GM18519 (cell line): ENCODE results near the gene TMEM17.
"Not testable (repeated sequence)": the region's sequence is repeated elsewhere in the genome, so short reads cannot be mapped to it uniquely, and the experiment has no call there.

Experiments used
- ATAC-seq: cut with Tn5 transposase; IDR thresholded peaks from one replicate; pipeline ENCODE4 v1.9.1; 2021; ENCODE audit warnings: mild to moderate bottlenecking, moderate library complexity; ENCODE audit not compliant: unreplicated experiment, low FRiP score

TMEM17 gene

DNA sequence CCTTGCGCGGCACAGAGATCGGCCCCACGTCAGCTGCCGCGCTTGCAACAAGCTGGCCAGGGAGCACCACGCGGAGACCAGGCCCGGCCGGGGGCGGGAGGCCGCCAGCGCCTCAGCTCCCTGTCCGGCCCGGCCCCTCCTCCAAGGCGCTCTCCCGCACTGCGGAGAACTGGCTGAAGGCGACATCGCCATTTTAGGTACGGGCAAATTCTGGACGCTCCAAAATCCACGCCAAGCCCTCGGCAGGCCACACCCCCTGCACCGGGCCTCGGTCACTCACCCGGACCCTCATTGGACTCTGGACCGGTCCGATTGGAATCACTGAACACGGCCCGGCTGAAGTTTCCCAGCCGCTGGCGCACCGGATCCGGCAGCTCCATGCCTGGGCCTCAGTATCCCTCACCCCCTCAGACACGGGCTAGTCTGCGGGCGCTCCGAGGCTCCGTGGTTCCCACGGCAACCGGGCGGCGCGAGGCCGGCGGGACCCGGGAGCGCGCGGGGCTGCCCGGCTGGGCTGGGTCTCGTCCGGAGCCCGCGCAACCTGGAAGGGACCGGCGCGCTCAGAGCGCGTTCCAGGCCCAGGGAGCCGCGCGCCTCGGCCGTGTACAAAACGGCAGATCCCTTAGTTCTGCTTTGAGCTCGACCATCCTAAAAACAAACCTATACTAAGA is at the start of gene TMEM17:
Gene TMEM17 (minus strand): TSS at position 446 of the 671 bp plus-strand sequence. CDS start 66 bp downstream, at position 380.
- ATAC-seq = peak; percentile 69

DNA sequence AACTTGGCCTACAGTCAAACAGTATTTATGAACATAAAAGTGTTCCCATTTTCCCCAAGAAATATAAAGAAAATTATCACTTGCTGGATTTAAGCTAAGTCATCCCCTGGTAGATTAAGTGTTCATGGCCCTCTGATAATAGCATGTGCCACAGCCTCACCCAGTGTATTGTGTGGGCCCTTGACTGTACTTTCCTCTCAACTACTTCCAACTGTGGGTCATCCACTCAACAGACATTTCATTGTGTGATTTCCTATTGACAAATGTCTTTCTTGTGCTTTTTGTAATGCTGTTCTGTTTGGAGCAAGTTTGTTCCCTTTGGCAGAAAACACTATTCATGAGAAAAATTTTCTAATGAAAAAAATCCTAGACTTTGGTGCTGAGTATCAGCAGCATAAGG is 48.4 kb upstream of the TMEM17 start:
- no peak for ATAC-seq

GRCh38 chr2:62550461-62550860 is 44.5 kb upstream of the TMEM17 start:
- ATAC-seq = no peak

- no peak for ATAC-seq
These were observed 41.9 kb upstream of the TMEM17 start for GRCh38 chr2:62547854-62548253.

DNA sequence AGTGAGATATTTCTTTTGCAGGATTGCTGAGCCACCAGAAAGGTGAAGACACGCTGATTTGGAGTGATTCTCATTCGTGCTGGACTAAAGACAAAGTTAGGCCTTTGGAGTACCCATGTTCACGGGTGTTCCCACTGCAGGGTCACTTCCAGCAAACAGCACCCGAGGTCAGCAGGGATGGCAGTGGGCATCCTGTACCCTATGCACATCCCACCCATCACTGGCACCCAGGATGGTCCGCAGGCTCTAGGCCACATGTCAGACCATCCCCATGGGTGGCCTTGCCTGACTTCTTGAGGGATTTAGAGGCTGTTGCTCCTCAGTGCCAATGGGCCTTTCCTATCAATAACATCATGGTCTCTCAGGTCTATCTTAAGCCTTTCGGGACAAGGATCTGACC is 39.3 kb upstream of the TMEM17 start:
- no peak for ATAC-seq

DNA sequence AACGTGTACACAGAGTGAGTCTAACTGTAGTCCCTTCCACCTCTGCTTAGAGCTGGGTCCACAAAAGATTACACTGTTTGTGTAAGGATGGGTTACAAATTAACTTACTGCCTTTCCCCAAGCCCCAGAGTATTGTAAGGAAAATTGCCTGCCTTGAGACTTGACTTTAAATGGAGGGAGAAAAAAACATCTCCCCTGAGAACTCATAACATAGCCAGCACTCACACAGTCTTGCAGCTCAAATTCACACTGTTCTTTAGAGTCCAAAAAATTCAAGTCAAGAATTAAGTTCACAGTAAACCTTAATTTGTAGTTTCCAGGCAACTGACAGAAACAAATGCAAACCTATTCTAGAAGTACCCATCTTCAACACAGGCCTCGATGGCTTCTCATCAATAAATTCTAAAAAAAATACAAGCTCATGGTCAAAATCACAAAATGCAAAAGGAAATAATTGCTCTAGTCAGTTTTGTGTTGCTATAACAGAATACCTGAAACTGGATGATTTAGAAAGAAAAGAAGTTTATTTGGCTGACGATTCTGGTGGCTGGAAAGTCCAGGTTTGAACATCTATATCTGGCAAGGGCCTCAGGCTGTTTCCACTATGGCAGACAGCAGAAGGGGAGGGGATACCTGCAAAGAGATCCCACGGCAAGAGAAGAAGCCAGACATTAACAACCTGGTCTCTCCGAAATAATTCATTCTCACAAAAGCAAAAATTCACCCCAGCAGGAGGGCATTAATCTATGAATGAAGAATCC is 34.6 kb upstream of the TMEM17 start:
- ATAC-seq = no peak

GRCh38 chr2:62539606-62540407 is 33.8 kb upstream of the TMEM17 start:
- no peak for ATAC-seq

DNA sequence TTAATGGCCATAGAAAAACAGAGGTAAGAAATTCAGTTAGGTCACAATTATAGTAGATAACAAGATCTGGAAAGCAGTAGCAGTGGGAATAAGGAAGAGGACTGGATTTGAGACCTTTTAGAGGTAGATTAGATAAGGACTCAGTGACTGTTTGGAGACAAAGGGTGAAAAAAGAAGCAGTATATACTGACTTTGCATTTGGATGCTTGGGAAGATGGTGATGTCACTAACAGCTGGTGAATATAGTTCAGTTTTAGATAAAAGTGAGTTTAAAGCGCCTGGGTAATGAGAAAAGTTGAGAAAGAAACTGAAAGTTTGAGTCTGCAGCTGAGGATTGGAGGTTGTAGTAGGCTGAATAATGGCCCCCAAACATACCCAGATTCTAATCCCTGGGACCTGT is 32.8 kb upstream of the TMEM17 start:
- no peak for ATAC-seq

- ATAC-seq = no peak
These were observed 31.8 kb upstream of the TMEM17 start for GRCh38 chr2:62537814-62538213.

DNA sequence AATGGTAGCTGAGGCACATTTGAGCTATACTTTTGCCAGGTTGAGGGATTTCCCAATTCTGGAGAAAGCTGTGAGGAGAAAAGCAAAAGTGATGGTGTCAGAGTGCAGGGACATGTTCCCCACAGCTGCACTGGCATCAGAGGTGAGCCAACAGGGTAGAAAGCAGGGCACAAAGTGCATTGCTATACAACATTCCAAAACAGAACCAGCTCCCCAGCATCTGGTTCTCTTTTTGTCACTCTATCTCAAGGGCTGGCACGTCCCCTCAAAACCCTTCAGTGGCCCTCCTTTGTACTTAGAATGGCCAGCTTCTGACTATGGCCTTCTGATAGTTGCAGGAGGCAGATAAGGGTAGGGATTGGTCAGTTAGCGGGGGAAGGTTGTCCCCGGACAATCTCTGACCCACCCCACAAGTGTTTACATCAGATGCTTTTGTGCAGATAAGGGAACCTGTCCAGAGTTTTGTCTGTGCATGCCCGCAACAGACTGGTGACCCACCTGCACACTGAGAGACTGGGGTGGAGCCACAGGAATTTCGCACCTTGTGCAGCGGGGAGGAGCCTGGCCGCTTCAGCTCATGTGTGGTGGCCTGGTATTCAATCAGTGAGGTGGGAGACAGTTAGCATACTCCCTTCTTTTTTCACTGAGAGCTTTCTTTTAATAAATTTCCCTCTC is 31.0 kb upstream of the TMEM17 start:
- no peak for ATAC-seq

GRCh38 chr2:62535521-62535920 is 29.5 kb upstream of the TMEM17 start:
- not testable (repeated sequence) for ATAC-seq

- ATAC-seq = no peak
These were observed 25.6 kb upstream of the TMEM17 start for GRCh38 chr2:62531594-62531993.

DNA sequence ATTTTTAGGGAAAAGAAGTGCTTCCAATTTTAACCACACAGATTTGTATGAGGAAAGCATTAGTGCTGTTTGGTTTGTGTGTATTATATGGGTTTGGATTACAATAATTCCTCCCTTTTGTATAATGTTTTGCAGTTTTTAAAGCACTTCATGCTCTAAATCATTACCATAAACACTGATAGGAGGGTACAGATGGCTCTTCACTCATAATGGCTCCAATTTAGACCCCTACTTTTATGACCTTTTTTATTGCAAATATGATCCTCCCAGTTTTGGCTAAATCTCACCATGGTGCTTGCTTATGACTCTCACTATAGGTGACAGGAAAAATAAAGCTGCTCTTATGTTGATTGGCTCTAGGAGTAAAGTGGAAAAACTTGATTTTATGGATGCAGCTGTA is 23.8 kb upstream of the TMEM17 start:
- ATAC-seq = no peak

DNA sequence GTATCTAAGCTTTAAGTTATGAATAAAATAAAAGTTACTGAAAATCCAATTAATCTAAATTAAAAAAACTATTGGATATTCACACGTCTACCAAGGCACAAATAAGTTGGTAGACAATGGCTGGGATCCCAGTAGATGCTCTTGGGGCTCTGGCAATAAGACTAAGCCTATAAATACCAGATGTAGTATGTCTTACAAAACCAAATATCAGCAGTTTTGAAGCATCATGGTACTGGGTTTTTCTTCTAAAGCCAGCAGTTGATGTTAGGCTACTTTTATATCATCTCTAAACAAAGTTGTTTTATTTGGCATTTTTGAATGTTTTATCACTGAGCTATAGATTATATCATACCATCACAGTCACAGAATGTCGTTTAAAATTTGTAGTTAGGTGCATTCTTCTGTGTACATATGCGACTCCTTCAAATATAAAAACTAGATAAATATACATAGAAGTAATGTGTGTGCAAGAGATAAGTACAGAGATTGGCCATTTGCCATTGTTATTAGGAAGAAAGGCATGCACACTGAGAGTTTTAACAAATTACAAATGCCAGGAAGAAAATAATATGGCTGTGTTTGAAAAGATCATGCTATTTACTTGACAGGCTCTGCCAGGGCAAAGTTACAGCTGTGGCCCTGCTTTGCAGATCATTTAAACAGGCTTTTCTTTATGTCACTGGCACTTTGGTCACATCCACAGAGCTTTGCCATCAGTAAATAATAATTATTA is 21.6 kb upstream of the TMEM17 start:
- no peak for ATAC-seq

- ATAC-seq = no peak
These were observed 20.8 kb upstream of the TMEM17 start for GRCh38 chr2:62526531-62527381.

DNA sequence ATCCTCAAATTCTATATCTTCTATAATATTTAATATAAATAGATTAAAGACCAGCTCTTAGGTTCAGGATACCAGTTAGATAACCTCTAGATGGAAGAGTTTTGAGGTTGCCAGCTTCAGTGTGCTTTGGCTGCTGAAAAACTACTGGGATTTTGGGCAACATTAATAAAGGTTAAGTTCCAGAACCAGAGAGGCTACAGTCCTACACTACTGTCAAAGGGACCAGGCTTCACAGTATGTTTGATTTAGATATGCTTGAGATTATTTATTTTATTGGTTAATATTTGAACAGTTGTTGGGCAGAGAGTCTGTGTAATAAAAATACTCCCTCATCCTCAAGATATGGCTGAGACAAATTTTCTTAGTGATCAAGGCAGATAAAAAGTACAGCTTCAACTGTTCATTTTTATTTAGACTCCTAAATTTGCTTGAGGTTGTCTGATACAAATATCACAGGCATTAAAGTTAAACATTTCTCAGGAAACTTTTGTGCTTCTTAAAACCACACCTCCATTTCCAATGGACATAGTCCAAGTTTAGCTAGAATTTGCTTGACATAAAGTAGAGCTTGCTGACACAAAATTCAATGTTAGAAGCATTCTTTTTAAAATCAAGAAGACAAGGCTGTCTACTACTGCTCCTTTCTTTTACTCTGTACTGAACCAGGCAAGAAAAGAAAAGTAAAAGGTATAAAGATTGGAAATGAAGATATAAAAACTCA is 19.7 kb upstream of the TMEM17 start:
- ATAC-seq = no peak

- no peak for ATAC-seq
These were observed 18.4 kb upstream of the TMEM17 start for GRCh38 chr2:62524293-62524941.

DNA sequence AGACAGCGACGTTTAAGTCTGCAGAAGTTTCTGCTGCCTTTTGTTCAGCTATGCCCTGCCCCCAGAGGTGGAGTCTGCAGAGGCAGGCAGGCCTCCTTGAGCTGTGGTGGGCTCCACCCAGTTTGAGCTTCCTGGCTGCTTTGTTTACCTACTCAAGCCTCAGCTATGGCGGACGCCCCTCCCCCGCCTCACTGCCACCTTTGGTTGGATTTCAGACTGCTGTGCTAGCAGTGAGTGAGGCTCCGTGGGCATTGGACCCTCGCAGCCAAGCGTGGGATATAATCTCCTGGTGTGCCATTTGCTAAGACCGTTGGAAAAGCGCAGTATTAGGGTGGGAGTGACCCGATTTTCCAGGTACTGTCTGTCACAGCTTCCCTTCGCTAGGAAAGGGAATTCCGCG is 15.1 kb upstream of the TMEM17 start:
- not testable (repeated sequence) for ATAC-seq
